ENCODE results near the gene PRKD1. TPM values are rescaled to one million over a fixed set of nuclear protein-coding genes. Genes with fewer than 3 reads are reported as not detected.
"Not testable (repeated sequence)": the region's sequence is repeated elsewhere in the genome, so short reads cannot be mapped to it uniquely, and the experiment has no call there.

Gene PRKD1
- total RNA-seq, 1 donor from 2014 or later: 10.4 TPM

DNA sequence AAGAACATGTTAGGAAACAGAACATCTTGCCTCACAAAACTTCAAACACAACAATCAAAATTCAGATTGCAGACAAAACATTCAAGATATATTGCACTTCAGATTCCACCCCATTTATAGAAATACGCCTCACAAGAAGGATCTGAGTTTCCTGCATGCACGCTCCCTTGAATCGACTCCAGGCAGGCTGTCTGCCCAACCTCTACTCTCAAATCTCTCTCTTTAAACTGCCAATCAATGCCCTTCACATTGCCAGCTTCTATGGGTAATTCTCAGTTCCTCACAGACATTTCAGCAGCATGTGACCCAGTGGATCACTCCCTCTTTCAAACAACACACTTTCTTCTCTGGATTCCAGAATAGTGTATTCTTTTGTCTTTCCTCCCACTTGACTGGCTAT lies 184.1 kb downstream of the PRKD1 start:
- no peak for DNase-seq (ENCODE audit: low spot score)

DNA sequence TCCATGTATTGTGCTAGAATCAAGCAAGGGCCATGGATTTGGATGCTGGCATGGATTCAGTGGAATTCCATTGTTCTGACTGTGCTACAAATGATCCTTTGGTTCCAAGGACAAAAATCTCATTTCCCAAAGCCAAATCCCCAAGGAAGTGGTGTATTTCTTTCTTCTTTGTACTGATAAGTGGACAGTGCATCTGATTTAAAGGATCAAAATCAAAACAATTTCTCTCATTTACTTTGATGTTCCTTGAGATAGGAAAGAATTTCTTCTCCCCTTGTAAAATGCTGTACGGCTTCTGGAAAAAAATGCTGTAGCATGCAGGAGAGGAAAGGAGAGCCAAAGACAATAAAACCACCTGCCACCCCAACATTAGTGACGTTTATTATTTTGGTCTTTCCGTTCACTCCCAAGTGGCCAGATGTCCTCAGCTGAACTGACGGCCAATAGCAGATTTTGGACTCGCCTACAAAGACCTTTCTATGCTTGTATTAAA lies 185.7 kb downstream of the PRKD1 start:
- no peak for DNase-seq (ENCODE audit: low spot score)

DNA sequence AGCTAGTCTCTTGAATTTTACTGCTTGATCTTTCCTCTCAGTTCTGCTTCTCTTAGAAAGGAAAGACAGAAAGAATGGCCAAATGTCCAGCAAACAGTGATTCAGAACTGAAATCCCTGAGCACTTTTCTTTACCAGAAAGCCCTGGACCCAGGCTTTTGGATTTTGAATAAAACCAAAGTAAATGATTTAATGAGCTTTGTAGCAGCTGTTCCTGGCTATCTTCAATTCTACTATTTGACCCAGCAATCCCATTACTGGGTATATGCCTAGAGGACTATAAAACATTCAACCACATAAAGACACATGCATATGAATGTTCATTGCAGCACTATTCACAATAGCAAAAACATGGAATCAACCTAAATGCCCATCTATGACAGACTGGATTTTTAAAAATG lies 187.2 kb downstream of the PRKD1 start:
- no peak for DNase-seq (ENCODE audit: low spot score)

DNA sequence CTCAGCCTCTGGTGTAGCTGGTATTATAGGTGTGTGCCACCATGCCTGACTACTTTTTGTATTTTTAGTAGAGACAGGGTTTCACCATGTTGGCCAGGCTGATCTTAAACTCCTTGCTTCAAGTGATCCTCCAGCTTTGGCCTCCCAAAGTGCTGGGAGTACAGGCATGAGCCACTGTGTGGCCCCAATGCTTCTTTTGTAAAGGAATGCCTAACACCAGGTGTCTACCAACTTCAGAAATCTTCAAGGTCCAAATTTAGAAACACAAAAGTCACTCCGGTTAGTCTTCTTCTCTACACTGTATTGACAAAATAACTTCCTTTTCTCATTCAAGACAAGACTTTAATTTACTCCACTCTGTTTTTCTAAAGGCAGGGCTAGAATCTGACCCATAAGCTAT lies 188.7 kb downstream of the PRKD1 start:
- no peak for DNase-seq (ENCODE audit: low spot score)

DNA sequence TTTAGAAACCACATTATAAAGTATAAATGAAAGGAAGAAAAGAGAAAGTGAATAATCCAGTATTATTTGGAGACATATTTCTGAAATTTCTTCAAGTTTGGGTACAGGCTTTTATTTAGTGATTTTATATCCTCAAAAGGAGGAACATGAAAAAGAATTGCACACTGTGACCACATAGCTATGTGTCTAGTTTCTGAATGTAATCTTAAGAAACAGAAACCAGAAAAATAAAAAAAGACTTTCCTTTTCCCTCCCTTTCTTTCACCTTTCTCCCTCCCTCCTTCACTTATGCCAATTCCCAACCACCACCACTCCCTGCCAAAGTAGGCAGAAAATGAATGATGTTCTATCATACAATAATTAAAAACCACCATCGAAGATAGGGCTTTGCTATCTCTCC lies 189.6 kb downstream of the PRKD1 start:
- DNase-seq (ENCODE audit: low spot score): no peak

DNA sequence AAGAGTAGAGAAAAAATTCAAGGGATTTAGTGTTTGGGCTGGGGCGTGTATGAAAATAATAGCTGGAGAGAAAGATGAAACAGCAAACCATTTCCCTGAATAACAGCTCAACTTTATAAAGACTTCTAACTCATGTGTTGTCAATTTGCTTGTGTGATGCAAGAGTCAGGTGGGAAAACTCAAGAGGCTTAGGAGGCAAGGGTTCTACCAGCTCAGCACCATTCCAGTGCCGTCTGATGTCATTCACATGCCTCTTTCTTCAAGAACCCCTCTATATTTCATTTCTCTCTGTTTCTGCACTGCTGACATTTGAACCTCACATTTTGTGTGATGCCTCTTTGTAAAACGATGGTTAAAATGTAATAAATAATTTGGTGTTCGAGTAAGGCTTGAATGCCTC lies 192.2 kb downstream of the PRKD1 start:
- DNase-seq (ENCODE audit: low spot score): no peak

DNA sequence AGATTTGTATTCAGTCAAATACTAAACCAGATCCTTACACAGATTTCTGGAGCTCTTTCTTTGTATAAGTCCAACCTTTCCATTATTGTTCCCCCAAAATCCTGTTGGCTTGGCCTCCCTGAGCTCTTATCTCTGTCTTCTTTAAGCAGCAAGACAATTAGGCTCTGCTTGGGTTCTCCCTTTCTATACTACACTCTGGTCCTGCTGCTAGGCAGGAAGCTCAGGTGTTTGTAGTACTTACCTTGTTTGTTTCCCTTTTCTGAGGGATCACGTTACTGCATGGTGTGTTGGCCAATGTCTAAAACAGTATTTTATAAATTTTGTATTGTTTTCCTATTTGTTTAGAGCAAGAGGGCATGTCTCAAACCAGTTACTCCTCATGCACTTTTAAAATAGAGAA lies 192.9 kb downstream of the PRKD1 start:
- DNase-seq (ENCODE audit: low spot score): no peak

DNA sequence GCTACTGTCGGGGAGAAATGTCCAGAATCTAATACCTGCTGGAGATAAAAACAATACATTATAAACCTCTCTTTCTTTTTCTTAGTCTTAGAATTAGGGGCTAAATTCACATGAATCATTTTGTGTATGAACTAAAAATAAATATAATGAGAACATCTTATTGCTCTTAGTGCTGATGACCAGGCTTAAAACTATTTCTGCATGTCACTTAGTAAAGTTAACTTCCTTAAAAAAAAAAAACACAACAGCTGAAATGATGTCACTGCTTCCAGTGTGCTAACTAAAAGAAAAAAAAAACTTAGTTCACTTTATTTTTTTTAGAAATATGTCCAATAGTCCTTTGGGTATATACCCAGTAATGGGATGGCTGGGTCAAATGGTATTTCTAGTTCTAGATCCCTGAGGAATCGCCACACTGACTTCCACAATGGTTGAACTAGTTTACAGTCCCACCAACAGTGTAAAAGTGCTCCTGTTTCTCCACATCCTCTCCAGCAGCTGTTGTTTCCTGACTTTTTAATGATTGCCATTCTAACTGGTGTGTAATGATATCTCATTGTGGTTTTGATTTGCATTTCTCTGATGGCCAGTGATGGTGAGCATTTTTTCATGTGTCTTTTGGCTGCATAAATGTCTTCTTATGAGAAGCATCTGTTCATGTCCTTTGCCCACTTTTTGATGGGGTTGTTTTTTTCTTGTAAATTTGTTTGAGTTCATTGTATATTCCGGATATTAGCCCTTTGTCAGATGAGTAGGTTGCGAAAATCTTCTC lies 200.9 kb downstream of the PRKD1 start:
- DNase-seq (ENCODE audit: low spot score): not testable (repeated sequence)

DNA sequence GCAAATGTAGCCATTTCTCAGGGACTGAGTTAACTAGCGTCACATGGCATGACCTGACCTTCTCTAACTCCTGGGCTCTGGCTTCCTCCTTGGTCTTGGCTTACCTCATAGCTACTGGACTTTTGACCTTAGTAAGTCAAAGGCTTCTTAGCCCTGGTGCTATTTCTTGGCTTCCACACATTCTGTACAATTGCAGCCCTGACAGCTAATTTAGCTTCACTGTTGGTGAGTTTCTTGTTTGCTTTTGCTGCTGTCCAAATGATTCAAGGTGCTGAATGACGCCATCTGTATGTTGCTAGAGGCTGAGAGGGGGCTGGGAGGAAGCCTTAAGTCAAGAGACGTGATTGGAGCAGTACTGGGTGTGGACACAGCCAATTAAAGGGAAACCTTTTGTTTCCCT lies 202.7 kb downstream of the PRKD1 start:
- no peak for DNase-seq (ENCODE audit: low spot score)

DNA sequence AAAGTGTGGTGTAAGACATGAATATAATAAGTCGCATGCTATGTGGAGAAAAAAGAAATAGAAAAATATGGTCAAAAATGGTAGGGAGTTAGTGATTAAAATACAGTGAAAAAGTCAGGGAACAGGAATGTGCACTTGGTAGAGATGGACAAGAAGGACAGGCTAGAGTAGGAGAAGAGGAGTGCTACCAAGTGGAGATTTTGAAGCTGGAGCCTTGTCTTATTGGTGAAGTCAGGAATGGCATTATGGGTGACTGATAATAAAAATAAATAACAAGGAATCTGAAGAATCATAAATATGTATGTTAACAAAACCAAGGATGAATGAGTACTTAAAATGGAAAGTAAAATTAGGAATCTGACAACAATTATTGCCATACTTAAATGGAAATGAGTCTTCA lies 204.8 kb downstream of the PRKD1 start:
- DNase-seq (ENCODE audit: low spot score): no peak

DNA sequence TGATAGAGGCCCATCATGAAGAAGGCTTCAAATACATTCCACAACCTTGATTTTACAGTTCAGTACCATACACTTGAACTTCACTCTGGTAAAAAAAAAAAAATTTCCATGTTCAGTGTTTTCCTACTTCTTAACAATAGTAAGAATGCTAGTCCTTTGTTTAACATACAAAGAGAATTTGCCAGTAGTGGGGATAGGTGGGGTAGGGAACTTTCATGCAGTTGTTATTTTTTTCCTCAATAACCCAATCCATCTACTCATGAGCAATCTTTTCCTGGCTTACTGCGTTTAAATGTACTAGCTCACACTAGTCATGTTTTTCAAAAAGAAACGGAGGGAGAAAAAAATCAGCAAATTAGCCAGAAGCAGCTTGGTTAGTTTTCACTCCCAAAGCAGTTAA lies 206.1 kb downstream of the PRKD1 start:
- no peak for DNase-seq (ENCODE audit: low spot score)

DNA sequence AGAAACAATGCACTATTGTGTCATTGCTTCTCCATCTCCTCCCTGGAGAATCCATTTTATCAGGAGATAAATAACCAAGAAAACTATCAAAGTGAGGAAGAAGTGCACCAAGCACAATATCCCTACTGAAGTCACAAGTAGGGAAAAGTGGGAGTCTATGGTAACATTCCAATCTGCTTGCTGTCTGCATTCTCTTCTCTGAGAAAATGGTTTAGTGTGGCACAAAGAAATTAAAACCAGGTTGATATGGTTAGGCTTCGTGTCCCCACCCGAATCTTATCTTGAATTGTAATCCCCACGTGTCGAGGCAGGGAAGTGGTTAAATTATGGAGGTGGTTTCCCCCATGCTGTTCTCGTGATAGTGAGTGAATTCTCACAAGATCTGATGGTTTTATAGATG lies 209.7 kb downstream of the PRKD1 start:
- DNase-seq (ENCODE audit: low spot score): no peak

DNA sequence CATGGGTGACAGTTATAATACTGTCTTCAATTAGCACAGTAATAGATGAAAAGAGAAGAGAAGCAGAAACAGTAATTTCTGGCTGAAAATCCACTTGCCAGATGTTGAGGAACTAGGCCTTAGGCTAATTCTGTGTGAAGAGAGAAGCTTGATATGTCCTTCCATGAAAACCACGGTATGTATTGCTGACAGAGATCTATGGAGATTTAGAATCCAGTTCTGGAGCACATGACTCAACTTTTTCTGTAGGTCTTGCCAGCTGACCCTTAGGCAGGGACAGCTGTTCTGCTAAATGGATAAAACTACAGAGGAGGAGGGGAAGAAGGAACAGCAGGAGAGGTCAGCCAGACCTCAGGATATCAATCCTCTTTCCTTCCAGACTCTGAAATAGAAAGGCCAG lies 211.5 kb downstream of the PRKD1 start:
- DNase-seq (ENCODE audit: low spot score): no peak

DNA sequence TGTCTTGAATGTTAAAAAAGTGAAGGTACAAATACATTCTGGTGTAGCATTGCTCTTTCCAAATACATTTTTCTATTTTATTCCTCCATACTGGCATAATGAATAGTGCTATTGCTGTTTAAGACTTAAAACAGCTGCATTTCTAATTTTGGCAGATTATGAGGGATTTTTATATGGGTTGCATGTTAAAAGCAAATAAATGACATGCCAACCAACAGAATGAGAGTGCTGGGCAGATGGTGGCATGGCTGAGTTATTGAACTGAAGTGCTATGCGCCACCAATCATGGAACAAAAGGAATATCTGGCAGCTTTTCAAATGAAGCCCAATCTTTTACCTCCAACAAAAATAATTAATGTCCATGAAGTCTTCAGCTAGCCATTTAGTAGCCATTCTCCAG lies 215.0 kb downstream of the PRKD1 start:
- no peak for DNase-seq (ENCODE audit: low spot score)

DNA sequence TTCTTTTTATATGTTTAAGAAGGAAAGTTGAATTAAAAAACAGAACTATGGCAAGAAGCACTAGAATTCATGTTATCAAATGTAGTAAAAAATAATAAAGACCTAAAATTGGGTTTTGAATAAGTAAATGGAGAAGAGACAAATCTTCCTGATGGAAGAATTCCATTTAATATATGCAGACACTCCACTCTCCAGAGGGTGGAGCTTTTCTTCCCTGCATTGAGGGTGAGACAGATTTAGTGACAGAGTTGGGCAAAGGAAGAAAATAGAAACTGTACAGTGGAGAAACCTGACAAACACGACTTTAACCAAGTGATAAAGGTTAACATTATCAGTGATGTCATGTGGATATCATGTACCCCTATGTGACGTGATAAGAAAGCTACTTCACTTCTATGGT lies 217.6 kb downstream of the PRKD1 start:
- no peak for DNase-seq (ENCODE audit: low spot score)

DNA sequence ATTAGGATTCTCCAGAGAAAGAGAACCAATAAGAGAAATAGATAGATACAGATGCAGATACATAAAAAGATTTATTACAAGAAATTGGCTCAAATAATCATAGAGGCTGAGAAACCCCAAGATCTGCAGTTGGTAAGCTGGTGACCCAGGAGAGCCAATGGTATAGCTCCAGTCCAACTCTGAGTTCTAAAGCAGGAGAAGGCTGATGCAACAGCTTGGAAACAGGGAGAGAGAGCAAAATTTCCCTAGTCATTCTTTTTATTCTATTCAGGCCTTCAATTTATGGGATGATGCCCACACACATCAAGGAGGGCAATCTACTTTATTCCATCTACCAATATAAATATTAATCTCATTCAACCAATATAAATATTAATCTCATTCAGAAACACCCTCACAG lies 218.2 kb downstream of the PRKD1 start:
- DNase-seq (ENCODE audit: low spot score): no peak

DNA sequence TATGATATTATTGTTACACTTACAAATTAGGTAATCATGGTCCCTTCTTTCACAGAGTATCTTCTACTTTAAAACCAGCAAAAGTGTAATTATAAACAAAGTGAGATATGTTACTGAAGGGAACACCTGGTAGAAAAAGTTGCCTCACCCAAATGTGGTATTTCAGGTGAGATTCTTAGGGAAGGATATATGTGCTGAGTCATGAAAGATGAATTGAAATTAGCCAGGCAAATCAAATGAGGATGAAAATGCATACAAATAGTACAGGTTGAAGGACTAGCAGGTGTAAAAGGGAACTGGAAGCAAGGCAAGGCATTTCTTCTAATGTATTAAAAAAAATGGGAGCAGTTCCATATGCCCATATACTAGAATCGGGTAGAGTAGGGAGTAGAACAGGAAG lies 220.9 kb downstream of the PRKD1 start:
- no peak for DNase-seq (ENCODE audit: low spot score)

DNA sequence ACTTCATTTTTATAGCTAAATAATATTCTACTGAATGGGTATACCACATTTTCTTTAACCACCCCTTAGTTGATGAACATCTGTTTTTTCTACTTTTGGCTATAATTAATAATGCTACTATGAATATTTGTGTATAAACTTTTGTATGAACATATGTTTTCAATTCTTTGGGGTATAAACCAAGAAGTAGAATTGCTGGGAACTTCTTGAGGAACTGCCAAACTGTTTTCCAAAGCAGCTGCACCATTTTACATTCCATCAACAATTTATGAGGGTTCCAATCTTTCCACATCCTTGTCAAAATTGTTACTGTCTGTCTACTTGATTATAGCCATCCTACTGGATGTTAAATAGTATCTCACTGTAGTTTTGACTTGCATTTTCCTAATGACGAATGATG lies 221.8 kb downstream of the PRKD1 start:
- DNase-seq (ENCODE audit: low spot score): no peak

DNA sequence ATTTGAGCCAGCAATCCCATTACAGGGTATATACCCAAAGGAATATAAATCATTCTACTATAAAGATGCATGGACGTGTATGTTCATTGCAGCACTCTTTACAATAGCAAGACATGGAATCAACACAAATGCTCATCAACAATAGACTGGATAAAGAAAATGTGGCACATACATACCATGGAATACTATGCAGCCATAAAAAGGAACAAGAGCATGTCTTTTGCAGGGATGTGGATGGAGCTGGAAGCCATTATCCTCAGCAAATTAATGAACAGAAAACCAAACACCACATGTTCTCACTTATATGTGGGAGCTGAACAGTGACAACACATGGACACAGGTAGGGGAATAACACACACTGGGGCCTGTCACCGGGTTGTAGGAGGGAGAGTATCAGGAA lies 238.1 kb downstream of the PRKD1 start:
- not testable (repeated sequence) for DNase-seq (ENCODE audit: low spot score)

DNA sequence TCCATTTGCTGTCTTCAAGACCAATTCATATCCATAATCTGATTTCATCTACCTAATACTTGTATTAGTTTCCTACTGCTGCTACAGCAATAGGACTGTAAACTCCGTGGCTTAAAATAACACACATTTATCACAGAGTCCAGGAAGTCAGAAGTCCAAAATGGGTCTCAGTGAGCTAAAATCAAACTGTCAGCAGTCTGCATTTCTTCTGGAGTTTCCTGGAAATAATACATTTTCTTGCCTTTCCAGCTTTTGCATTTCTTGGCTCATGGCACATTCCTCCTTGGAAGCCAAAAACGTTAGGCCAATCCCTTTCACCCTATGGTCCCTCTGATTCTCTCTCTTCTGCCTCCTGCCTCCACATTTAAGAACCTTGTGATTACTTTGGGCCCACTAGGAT lies 239.8 kb downstream of the PRKD1 start:
- no peak for DNase-seq (ENCODE audit: low spot score)

DNA sequence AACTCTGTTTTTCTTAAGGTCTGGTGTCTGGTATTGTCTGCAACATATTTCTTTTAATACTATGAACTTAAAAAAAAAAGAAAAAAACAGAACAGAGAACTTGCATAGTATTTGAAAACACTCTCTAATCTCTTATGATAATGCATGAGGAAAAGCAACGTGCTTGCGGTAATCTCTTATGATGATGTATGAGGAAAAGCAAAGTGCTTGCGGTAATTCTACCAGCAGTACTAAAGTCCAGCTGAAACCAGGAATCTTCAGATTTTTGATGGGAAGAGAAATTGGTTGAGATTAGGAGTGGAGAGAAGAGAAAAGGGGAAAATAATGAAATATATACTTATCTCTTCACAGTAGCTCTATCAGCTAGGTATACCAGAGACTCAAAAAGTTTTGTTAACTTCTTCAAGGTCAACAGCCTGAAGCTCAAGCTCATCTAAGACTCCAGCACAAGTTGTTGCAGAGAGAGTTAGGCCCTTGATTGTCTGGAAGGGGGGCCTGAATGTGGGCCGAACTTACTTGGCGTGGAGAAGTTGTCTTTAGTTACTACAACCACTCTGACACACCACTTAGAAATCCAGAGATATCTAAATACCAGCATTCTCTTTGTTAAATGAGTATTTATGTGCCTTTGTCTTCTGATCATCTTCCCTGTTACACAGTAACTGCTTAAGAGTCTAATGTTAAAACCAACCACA lies 240.4 kb downstream of the PRKD1 start:
- DNase-seq (ENCODE audit: low spot score): no peak

DNA sequence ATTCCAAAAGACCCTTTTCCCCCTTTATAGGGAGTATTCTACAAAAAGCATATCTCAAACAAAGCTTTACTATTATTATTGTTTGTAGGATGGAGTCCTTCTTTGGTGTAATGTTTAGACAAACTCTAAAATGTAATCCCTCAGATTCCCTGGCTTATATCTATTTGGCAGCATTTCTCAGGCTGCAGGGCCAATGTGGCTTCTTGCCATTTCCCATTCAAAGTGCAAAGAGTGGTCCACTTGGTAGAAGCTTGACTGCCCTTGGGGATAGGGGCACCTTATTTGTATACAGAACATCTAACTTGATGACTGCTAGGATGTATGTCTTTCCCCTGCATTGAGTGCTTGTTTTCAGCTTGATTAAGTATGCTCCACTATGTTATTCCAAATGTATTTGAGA lies 242.7 kb downstream of the PRKD1 start:
- no peak for DNase-seq (ENCODE audit: low spot score)

DNA sequence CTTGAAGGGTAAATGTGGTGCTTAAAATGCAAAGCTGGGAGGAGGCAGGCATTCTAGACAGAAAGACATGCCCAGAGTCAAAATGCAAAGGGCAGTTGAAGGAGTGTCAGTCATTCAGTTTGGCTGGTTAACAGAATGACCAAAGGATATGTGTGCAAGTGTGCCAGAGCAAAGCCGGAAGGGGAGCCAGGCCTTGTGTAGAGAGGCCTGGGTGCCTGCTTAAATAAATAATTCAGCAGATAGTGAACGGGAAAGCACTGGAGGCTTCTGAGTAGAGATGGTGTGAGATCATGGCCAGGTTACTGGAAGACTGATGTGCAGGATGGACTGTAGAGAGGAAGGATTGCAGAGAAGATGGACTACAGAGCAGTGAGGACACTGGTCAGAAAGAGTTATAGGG lies 244.9 kb downstream of the PRKD1 start:
- DNase-seq (ENCODE audit: low spot score): no peak
